ENCODE data around the gene ZNF83.
"Not testable (repeated sequence)": the region's sequence is repeated elsewhere in the genome, so short reads cannot be mapped to it uniquely, and the experiment has no call there.

ZNF83 gene

DNA sequence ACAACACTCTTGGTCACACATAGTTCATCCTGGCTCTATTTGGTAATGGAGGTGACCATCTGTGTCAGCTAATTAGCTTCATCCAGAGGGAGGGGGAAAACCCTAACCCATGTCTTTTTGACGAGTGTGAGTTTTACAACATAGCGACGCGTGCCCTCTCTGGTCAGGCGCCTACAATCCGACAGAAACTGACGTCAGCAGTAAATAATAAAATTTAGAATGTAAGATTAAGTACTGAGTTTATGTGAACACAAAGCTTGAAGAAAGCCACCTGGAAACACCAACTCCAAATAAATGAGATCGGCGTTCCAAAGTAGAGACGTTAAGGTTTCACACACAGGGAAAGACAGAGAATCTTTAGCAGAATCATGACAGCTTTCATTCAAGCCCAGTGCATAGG lies 1.8 kb upstream of the ZNF83 start:
- DNase-seq (ENCODE audit: low spot score) = no peak

DNA sequence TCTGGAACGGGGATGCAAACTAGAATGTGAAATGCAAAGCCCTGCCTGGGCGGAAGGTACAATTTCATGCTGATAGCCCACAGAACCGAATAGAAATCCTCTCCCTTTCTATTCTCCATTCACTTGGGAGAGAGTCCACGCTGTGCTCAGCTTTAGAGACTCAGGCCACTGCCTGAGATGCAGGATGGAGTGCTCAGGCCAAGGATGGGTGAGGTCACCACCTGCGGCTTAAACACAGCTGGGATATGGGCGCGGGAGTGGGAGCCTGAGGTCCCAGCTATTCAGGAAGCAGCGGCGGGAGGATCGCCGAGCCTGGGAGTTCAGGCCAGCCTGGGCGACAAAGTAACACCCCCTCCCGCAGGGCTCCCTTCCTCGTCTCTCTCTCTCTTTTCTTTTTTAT lies 446 bp upstream of the ZNF83 start:
- DNase-seq (ENCODE audit: low spot score) = peak; percentile 53

DNA sequence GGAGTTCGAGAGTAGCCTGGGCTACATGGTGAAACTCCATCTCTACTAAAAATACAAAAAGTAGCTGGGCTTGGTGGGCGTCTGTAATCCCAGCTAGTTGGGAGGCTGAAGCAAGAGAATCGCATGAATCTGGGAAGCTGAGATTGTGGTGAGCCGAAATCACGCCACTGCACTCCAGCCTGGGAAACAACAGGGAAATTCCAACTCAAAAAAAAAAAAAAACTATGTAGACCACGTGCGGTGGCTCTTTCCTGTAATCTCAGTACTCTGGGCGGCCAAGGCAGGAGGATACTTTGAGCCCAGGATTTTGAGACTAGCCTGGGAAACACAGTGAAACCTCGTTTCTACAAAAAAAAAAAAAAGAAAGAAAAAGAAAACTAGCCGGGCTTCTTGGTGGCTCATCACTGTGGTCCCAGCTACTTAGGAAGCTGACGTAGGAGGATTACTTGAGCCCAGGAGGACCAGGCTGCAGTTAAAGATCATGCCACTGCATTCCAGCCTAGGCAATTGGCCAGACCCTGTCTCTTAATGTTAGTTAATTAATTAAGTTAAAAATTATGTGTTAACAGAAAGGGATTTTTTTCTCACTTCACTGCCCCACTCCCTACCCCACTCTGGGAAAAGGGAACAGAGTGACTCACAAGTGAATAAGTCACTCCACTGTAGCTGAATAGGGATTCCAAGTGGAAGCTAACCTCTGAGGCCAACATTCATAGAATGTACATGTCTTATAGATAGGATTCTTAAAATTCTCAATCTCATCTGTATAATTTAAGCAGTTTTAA lies 2.2 kb downstream of the ZNF83 start:
- no peak for DNase-seq (ENCODE audit: low spot score)

DNA sequence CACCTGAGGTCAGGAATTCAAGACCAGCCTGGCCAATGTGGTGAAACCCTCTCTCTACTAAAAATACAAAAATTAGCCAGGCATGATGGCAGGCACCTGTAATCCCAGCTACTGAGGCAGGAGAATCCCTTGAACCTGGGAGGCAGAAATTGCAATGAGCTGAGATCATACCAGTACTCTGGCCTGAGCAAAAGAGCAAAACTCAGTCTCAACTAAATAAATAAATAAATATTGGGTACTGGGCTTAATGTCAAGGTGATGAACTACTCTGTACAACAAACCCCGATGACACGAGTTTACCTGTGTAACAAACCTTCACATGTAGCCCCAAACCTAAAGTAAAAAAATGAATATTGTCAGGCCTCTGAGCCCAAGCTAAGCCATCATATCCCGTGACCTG lies 10.7 kb downstream of the ZNF83 start:
- not testable (repeated sequence) for DNase-seq (ENCODE audit: low spot score)

DNA sequence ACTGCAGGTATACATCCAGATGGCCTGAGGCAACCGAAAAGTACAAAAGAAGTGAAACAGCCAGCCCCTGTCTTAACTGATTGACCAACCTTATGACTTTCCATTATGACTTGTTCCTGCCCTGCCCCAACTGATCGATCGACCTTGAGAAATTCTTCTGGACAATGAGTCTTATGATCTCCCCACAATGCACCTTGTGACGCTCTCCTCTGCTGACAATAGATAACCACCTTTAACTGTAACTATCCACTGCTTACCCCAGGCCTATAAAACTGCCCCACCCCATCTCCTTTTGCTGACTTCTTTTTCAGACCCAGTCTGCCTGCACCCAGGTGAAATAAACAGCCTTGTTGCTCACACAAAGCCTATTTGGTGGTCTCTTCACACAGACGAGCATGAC lies 11.2 kb downstream of the ZNF83 start:
- no peak for DNase-seq (ENCODE audit: low spot score)

DNA sequence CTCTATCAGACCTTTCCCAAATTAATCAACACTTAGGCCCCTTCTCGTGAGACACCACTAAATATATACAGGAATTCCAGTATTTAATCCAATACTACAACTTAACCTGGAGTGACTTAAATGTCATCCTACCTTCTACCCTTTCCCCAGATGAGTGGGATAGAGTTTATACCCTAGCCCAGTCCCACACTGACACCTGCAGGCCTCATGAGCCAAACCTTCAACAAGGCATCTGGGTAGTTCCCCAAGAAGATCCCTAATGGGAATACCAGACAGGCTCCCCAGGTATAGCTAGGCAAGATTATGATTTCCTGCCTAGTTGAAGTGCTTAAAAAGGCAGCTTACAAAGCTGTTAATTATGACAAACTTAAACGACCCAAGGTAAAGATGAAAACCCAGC lies 15.9 kb downstream of the ZNF83 start:
- no peak for DNase-seq (ENCODE audit: low spot score)

DNA sequence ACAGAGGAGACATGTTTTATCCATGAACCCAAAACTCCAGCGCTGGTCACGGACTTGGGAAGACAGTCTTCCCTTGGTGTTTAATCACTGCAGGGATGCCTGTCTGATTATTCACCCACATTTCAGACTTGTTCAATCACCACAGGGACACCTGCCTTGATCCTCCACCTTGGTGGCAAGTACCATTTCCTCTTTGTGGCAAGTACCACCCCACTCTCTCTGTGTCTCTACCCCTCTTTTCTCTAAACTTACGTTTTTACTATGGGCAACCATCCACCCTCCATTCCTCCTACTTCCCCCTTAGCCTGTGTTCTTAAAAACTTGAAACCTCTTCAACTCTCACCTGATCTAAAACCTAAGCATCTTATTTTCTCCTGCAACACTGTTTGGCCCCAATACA lies 16.8 kb downstream of the ZNF83 start:
- no peak for DNase-seq (ENCODE audit: low spot score)

DNA sequence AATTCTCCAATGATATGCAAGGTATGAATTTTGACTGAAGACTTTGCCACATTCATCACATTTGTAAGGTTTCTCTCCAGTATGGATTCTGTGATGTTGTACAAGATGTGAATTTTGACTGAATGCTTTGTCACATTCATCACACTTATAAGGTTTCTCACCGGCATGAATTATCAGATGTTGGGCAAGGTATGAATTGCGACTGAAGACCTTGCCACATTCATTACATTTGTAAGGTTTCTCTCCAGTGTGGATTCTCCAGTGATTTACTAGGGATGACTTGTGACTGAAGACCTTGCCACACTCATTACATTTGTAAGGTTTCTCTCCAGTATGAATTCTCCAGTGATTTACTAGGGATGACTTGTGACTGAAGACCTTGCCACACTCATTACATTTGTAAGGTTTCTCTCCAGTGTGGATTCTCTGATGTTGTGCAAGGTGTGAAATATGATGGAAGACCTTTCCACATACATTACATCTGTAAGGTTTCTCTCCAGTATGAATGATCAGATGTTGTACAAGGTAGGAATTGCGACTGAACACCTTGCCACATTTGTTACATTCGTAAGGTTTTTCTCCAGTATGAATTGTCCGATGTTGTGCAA lies 24.8 kb downstream of the ZNF83 start:
- no peak for DNase-seq (ENCODE audit: low spot score)

DNA sequence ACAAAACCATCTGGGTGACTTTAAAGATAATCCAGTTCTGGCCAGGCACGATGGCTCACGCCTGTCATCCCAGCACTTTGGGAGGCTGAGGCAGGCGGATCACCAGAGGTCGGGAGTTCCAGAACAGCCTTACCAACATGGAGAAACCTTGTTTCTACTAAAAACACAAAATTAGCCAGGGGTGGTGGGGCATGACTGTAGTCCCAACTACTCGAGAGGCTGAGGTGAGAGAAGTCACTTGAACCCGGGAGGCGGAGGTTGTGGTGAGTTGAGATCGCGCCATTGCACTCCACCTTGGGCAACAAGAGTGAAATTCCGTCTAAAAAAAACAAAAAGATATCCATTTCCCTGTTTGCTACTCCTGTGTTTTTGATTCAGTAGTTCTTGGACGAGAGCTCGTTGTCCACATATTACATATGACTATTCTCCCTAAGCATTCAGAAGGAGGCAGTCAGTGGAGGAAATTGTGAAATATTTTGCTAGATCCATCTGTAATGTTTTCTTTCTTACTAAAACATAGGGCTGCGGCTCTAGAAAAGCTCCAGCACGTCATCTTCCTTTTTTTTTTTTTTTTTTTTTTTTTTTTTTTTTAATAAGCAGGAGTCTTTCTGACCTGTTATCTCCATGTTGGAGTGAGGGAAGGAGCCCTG lies 34.5 kb downstream of the ZNF83 start:
- DNase-seq (ENCODE audit: low spot score) = peak; percentile 39

DNA sequence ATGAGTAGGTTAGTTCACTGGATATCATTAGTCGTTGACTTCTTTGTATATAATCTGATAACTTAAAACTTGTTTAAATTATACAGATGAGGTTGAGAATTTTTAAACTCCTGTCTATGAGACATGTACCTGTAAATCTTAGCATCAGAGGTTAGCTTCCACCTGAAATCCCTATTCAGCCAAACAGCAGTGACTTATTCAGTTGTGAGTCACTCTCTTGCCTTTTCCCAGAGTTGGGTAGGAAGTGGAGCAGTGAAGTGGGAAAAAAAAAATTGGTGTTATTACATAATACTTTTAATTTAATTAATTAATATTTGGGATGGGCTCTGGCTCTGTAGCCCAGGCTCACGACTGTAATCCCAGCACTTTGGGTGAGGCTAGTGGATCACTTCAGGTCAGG lies 35.2 kb downstream of the ZNF83 start:
- DNase-seq (ENCODE audit: low spot score) = no peak

DNA sequence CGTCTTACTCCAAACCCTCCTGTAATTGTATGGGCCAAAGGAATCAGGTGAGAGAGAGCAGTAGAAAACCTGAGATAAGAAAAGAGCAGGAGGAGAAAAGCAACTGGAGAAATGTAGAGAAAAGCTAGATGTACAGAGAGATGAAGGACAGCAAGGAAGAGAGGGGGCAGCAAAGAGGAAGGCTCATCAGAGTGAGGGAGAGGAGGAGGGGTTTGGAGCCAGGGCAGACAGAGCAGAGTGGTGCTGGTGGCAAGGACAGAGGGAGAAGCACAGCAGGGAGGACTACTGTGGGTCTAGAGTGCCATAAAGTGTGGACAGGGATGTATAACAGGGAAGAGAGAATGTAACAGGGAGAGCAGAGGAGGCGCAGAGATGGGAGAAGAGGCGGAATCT lies 36.2 kb downstream of the ZNF83 start:
- DNase-seq (ENCODE audit: low spot score) = not testable (repeated sequence)

DNA sequence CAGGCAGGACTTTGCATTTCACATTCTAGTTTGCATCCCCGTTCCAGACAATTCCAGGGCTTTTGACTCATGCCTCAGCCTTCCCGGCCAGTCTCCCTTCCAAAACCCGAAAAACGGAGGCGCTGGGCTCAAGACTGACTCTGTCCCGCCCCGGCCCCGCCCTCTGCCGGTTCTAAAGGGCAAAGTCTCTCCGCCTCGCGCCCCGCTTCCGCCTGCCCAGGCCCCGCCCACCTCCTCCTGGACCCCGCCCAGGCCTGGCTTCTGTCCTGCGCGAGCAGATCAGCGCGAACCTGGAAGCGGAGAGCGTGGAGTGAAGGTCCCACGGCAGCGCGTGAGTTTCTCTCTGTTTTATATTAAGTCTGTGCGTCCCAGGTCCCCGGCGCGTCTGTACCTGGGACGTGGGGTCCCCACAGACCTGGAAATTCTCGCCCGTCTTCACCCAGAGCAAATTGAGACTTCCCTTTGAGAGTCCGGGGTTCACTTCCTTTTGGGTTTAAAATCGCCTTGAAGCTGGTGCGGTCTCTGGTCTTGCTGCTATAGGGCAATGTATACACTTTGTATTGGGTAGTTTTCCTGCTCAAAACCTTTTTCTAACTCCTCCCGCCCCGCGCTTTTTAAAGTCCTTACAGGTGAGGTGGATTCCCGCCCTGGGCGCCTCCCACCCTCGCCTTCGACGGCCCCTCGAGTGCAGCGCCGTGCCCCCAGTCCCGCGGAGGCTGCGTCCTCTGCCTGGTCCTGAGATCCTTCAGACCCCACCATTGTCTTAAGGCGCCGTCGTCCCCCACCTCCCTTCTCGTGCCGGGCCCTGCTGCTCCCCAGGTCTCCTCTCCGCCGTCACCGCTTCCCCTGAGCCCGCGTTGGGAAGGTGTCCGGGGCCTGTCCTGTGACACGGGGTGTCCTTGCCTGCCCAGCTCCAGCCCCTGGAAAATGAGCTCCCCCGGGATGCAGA lies 36.9 kb downstream of the ZNF83 start:
- peak; percentile 91 for DNase-seq (ENCODE audit: low spot score)

DNA sequence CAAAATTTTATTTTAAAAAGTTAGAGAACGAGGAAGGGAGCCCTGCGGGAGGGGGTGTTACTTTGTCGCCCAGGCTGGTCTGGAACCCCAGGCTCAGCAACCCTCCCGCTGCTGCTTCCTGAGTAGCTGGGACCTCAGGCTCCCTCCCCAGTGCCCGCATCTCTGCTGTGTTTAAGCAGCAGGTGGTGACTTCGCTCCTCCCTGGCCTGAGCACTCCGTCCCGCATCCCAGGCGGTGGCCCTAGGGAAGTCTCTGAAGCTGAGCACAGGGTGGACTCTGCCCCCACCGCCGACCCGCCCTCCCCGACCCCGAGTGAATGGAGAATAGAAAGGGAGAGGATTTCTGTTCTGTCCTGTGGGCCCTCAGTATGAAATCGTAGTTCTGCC lies 37.5 kb downstream of the ZNF83 start:
- DNase-seq (ENCODE audit: low spot score) = no peak

DNA sequence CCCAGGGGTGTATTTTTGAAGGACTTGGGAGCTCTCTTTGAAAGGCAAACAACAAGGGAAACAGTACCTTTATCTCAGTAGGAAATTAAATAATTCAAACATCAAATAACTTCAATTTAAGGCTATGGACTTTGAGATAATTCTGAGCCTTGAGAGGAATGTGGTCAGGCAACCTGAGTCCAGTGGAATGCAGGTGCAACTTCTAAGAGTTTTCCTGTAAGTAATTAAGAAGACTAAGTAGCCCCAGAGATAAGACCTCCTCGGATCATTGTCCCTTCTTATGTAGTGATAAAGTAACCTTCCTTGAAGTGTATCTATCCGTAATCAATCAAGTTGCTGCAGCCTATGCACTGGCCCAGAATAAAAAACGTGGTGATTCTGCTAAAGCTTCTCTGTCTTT lies 38.9 kb downstream of the ZNF83 start:
- no peak for DNase-seq (ENCODE audit: low spot score)

DNA sequence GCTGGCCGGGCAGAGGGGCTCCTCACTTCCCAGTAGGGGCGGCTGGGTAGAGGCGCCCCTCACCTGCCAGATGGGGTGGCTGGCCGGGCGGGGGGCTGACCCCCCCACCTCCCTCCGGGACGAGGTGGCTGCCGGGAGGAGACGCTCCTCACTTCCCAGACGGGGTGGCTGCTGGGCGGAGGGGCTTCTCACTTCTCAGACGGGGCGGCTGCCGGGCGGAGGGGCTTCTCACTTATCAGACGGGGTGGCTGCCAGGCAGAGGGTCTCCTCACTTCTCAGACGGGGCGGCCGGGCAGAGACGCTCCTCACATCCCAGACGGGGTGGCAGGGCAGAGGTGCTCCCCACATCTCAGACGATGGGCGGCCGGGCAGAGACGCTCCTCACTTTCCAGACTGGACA lies 44.7 kb downstream of the ZNF83 start:
- not testable (repeated sequence) for DNase-seq (ENCODE audit: low spot score)

DNA sequence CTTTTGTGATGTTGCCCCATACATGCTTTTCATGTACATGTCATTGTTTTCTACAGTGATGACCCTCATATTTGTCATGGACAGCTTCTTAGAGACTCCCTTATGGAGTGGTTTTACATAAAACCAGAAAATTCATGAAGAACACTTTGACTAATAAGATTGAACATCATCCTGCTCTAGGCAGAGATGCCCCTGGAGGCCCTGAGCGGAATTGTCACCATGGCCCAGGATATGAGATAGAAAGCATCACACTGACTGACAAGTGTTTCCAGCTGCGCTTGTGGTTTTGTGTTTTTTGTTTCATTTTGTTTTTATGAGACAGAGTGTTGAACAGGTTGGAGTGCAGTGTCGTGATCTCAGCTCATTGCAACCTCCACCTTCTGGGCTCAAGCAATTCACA lies 45.9 kb downstream of the ZNF83 start:
- DNase-seq (ENCODE audit: low spot score) = no peak

DNA sequence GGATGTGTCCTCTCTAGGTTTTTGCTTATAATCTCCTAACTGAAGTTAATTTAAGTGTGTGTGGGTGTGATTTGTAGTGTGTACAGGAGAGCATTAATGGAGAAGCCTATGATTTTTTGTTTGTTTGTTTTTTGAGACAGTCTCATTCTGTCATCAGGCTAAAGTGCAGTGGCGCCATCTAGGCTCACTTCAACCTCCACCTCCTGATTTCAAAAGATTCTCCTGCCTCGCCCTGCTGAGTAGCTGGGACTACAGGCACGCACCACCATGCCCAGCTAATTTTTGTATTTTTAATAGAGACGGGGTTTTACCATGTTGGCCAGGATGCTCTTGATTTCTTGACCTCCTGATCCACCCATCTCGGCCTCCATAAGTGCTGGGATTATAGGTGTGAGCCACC lies 47.4 kb downstream of the ZNF83 start:
- DNase-seq (ENCODE audit: low spot score) = no peak

DNA sequence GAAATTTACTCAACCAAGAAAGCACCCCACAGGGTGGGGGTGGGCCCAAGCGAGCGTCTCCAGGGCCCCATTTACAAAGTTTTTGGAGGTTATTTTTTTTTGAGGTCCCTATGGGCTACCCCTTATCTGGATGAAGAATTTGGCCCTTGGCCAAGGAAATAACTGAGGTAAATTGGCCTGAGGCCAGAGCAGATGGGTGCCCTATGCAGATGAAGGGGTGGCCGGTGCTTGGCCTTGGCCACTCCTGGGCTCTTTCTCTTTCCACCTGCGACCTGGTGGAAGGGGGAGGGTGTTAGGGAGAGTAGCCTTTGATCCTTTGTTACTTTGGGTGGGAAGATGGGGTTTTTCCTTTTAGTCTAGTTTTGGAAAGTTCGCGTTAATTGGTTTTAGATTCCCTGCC lies 52.6 kb downstream of the ZNF83 start:
- no peak for DNase-seq (ENCODE audit: low spot score)

DNA sequence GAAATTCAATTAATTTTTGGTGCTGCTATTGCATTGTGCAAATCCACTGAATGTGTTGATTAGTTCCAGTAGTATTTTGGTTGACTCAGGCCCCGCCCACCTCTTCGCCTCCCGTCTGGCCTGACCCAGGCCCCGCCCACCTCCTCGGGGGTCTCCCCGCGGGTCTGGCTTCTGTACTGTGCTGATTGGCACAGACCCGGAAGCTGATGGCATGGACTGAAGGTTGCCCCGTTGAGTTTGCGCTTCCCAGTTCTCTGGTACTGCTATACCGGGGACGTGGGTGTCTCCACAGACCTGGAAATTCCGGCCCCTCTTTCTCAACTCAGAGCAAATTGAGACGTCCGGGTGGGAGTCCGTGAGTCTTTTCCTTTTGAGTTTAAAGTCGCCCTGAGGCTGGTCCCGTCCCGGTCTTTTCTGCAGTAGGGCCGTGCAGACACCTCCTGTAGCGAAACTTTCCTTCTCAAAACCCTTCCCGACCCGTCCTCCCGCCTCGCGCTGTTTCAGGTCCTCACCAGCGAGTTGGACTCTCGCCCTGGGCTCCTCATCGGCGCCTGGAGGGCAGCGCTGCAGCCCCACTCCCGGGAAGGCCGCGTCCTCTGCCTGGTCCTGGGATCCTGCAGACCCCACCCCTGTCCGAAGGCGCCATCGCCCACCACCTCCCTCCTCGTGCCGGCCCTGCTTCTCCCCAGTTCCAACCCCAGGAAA lies 53.3 kb downstream of the ZNF83 start:
- no peak for DNase-seq (ENCODE audit: low spot score)

DNA sequence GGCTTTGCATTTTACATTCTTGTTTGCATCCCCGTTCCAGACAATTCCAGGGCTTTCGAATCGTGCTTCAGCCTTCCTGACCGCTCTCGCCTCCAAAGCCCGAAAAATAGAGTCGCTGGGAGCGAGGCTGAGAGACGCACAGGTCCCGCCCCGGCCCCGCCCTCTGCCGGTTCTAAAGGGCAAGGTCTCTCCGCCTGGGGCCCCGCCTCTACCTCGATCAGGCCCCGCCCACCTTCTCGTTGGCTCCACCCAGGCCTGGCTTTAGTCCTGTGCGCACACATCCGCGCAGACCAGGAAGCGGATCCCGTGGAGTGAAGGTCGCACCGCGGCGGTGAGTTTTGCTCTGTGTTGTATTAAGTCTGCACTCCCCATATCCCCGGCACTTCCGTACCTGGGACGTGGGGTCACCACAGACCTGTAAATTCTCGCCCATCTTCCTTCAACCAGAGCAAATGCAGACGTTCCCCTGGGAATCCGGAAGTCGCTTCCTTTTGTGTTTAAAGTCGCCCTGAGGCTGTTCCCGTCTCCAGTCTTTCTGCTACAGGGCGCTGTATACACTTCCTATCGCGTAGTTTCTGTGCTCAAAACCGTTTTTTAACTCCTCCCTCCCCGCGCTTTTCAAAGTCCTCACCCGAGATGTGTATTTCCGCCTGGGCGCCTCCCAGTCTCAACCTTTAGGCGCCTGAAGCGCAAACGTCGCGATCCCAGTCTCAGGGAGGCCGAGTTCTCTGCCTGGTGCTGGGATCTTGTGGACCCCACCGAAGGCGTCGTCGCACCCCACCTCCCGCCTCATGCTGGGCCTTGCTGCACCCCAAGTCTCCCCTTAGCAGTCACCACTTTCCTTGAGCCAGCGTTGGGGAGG lies 67.9 kb downstream of the ZNF83 start, which contains the start of gene ZNF701:
TSS of gene ZNF701 (plus strand) at position 288 of the 862 bp plus-strand sequence. CDS start 3,861 bp downstream, outside the sequence.
- peak; percentile 85 for DNase-seq (ENCODE audit: low spot score)

DNA sequence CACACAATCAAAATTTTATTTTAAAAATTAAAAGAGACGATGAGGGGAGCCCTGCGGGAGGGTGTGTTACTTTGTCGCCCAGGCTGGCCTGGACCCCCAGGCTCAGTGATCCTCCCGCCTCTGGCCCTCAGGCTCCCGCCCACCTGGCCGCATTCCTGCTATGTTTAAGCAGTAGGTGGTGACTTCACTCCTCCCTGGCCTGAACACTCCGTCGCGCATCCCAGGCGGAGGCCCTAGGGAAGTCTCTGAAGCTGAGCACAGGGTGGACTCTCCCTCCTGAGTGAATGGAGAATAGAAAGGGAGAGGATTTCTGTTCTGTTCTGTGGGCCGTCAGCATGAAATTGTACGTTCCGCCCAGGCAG lies 68.5 kb downstream of the ZNF83 start:
- DNase-seq (ENCODE audit: low spot score) = peak; percentile 17

Measured in hepatic stellate cell (primary cell).